ENCODE results near the gene C1orf174.

Gene C1orf174

GRCh38 chr1:3888301-3888700, 11.8 kb downstream of the C1orf174 start:
- no peak overlapping the region for H3K27ac ChIP-seq
- no peak overlapping the region for H3K4me3 ChIP-seq (ENCODE audit: low read depth, low read length)
- TF ChIP-seq CTCF (IDR thresholded peaks at IDR 0.05; ENCODE audit: low read depth, low read length): no peak
- no peak for DNase-seq
- no peaks in the 10 kb centered on the region for H3K9me3 ChIP-seq (ENCODE audit: severe bottlenecking)
- peaks cover 39% of the 10 kb centered on the region for H3K36me3 ChIP-seq
- H3K27me3 ChIP-seq (ENCODE audit: insufficient read depth, low read depth, severe bottlenecking): no peaks in the 10 kb centered on the region

GRCh38 chr1:3886691-3887090, 13.4 kb downstream of the C1orf174 start:
- no peaks in the 10 kb centered on the region for H3K27me3 ChIP-seq (ENCODE audit: insufficient read depth, low read depth, severe bottlenecking)
- no peak for DNase-seq
- H3K4me3 ChIP-seq (ENCODE audit: low read depth, low read length): no peak overlapping the region
- H3K36me3 ChIP-seq: peaks cover 34% of the 10 kb centered on the region
- no peak overlapping the region for H3K27ac ChIP-seq
- no peak for TF ChIP-seq CTCF (IDR thresholded peaks at IDR 0.05; ENCODE audit: low read depth, low read length)
- no peaks in the 10 kb centered on the region for H3K9me3 ChIP-seq (ENCODE audit: severe bottlenecking)

GRCh38 chr1:3886106-3886670, 13.9 kb downstream of the C1orf174 start:
- Histone ChIP-seq H3K9me3 (ENCODE audit: severe bottlenecking) (no peaks in the 10 kb centered on the region), H3K4me3 (ENCODE audit: low read depth, low read length) (no peak overlapping the region), H3K27ac (no peak overlapping the region), H3K27me3 (ENCODE audit: insufficient read depth, low read depth, severe bottlenecking) (no peaks in the 10 kb centered on the region), H3K36me3 (peaks cover 30% of the 10 kb centered on the region)
- DNase-seq: no peak
- TF ChIP-seq CTCF (IDR thresholded peaks at IDR 0.05; ENCODE audit: low read depth, low read length): no peak

- H3K36me3 ChIP-seq: peaks cover 26% of the 10 kb centered on the region
- H3K27me3 ChIP-seq (ENCODE audit: insufficient read depth, low read depth, severe bottlenecking): no peaks in the 10 kb centered on the region
- no peak for DNase-seq
- H3K9me3 ChIP-seq (ENCODE audit: severe bottlenecking): no peaks in the 10 kb centered on the region
- H3K27ac ChIP-seq: no peak overlapping the region
- no peak overlapping the region for H3K4me3 ChIP-seq (ENCODE audit: low read depth, low read length)
- TF ChIP-seq CTCF (IDR thresholded peaks at IDR 0.05; ENCODE audit: low read depth, low read length): no peak
Measured at GRCh38 chr1:3885611-3886010, 14.5 kb downstream of the C1orf174 start.

GRCh38 chr1:3884966-3885365, 15.1 kb downstream of the C1orf174 start:
- H3K4me3 ChIP-seq (ENCODE audit: low read depth, low read length): no peak overlapping the region
- TF ChIP-seq CTCF (IDR thresholded peaks at IDR 0.05; ENCODE audit: low read depth, low read length): no peak
- H3K9me3 ChIP-seq (ENCODE audit: severe bottlenecking): no peaks in the 10 kb centered on the region
- no peaks in the 10 kb centered on the region for H3K27me3 ChIP-seq (ENCODE audit: insufficient read depth, low read depth, severe bottlenecking)
- no peak for DNase-seq
- H3K27ac ChIP-seq: no peak overlapping the region
- peaks cover 19% of the 10 kb centered on the region for H3K36me3 ChIP-seq

All from WERI-Rb-1 (cell line).